Adipocyte (in vitro differentiated cells): Measurements from ENCODE around the gene ANKRD12.
"Not testable (repeated sequence)": the region's sequence is repeated elsewhere in the genome, so short reads cannot be mapped to it uniquely, and the experiment has no call there.

ENCODE experiments used
- DNase-seq: peaks from one replicate; pipeline ENCODE4 v3.0.0-alpha.2; 2015; ENCODE audit warnings: low read depth
- H3K27me3 ChIP-seq: replicated peaks from 2 replicates; pipeline ENCODE4 v1.7.0; 2013; ENCODE audit warnings: mild to moderate bottlenecking, low read length, moderate library complexity; ENCODE audit not compliant: control insufficient read depth, insufficient read depth
- H3K36me3 ChIP-seq: 2 replicates; pipeline ENCODE4 v1.7.0; 2013; ENCODE audit warnings: low read length, mild to moderate bottlenecking, moderate library complexity; ENCODE audit not compliant: control insufficient read depth, insufficient read depth, severe bottlenecking
- H3K4me1 ChIP-seq: 2 replicates; pipeline ENCODE4 v1.7.0; 2013; ENCODE audit warnings: mild to moderate bottlenecking, low read length, moderate library complexity; ENCODE audit not compliant: control insufficient read depth, insufficient read depth
- H3K4me3 ChIP-seq: 2 replicates; pipeline ENCODE4 v1.7.0; 2013; ENCODE audit warnings: mild to moderate bottlenecking, low read length, moderate library complexity
- H3K9ac ChIP-seq: 2 replicates; pipeline ENCODE4 v1.7.0; 2013; ENCODE audit warnings: mild to moderate bottlenecking, low read length, moderate library complexity
- H3K9me3 ChIP-seq: 2 replicates; pipeline ENCODE4 v1.7.0; 2013; ENCODE audit warnings: mild to moderate bottlenecking, low read length, moderate library complexity; ENCODE audit not compliant: control insufficient read depth

The ANKRD12 gene

GRCh38 chr18:9148203-9148552, 11.6 kb downstream of the ANKRD12 start:
- Histone ChIP-seq H3K4me1 (peaks cover 44% of the 10 kb centered on the region), H3K36me3 (no peaks in the 10 kb centered on the region), H3K27me3 (no peaks in the 10 kb centered on the region), H3K9ac (no peak overlapping the region), H3K4me3 (no peak overlapping the region), H3K9me3 (no peaks in the 10 kb centered on the region)
- DNase-seq, result no peak

DNA sequence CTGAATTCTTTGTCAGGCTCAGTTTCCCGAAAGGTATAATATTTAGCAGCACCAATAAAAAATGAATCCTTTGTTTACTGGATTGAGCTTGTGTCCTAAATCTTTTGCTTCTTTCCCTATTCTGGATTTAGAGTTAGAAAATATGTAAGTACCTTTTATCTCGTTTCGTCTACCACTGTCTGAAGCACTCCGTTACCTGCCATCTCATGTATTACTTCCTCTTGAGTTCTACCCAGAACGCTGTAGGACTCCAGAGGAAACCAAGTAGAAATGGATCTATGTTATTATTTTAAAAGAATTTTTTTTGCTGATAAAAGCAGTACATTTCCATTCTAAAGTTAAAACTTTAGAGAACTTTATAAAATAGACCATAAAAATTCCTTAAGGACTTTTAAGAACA, 13.5 kb downstream of the ANKRD12 start:
- H3K9me3 ChIP-seq, result no peaks in the 10 kb centered on the region
- H3K4me1 ChIP-seq, result peaks cover 55% of the 10 kb centered on the region
- H3K4me3 ChIP-seq, result no peak overlapping the region
- no peak overlapping the region for H3K9ac ChIP-seq
- H3K36me3 ChIP-seq, result no peaks in the 10 kb centered on the region
- DNase-seq, result no peak
- no peaks in the 10 kb centered on the region for H3K27me3 ChIP-seq

DNA sequence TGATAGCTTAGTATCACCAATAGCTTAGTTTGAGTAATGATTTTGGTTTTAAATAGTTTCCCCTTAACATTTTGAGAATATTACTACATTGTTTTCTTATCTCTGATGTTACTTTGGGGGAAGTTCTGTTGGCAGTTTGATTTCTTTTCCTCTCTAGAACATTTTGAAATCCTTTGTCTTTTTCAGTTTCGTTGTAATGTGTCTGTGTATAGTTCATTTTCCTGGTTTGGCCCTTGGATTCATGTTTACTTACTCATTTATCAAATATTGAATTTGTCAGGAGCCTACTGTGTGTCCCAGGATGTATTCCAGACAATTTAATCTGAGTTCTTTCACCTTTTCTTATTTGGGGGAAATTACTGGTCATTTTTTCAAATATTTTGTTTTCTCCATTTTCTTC, 16.7 kb downstream of the ANKRD12 start:
- DNase-seq, result no peak
- Histone ChIP-seq H3K9ac (no peak overlapping the region), H3K9me3 (no peaks in the 10 kb centered on the region), H3K27me3 (no peaks in the 10 kb centered on the region), H3K4me3 (no peak overlapping the region), H3K4me1 (peaks cover 24% of the 10 kb centered on the region), H3K36me3 (no peaks in the 10 kb centered on the region)

- no peak overlapping the region for H3K9ac ChIP-seq
- peaks cover 18% of the 10 kb centered on the region for H3K4me1 ChIP-seq
- no peak overlapping the region for H3K4me3 ChIP-seq
- no peaks in the 10 kb centered on the region for H3K36me3 ChIP-seq
- no peaks in the 10 kb centered on the region for H3K9me3 ChIP-seq
- no peaks in the 10 kb centered on the region for H3K27me3 ChIP-seq
- no peak for DNase-seq
Measured at GRCh38 chr18:9156604-9157249, 20.1 kb downstream of the ANKRD12 start.

DNA sequence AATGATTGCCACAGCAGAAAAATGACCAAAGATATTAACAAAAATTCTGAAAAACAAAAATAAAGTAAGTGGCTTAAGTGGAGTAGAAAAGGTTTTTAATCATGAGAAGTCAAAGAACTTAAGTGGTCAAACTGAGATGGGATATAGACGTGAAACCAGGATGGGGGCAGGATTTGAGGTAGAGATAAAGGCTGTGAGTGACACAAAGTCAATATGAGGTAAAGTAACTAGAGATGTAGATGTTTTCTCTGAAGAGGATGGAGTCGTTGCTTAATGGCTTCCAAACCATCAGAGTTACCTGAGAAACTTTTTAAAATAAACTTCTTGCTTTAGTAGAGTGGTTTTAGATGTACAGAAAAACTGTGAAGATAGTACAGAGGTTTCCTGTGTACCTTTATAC, 21.2 kb downstream of the ANKRD12 start:
- Histone ChIP-seq H3K27me3 (no peaks in the 10 kb centered on the region), H3K9ac (no peak overlapping the region), H3K4me1 (peaks cover 16% of the 10 kb centered on the region), H3K36me3 (no peaks in the 10 kb centered on the region), H3K4me3 (no peak overlapping the region), H3K9me3 (no peaks in the 10 kb centered on the region)
- no peak for DNase-seq

DNA sequence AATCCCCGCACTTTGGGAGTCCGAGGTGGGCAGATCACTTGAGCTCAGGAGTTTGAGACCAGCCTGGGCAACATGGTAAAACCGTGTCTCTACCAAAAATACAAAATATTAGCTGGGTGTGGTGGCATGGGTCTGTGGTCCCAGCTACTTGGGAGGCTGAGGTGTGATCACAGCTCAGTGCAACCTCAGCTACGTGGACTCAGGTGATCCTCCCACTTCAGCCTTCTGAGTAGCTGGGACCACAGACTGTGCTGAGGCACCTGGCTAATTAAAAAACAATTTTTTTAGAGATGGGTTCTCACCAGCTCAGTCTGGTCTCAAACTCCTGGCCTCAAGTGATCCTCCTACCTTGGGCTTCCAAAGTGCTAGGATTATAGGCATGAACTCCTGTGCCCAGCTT, 23.4 kb downstream of the ANKRD12 start:
- no peaks in the 10 kb centered on the region for H3K36me3 ChIP-seq
- H3K9ac ChIP-seq, result no peak overlapping the region
- H3K4me3 ChIP-seq, result no peak overlapping the region
- DNase-seq, result no peak
- no peaks in the 10 kb centered on the region for H3K4me1 ChIP-seq
- peaks cover 2% of the 10 kb centered on the region for H3K9me3 ChIP-seq
- no peaks in the 10 kb centered on the region for H3K27me3 ChIP-seq

- H3K27me3 ChIP-seq, DNase-seq, H3K36me3 ChIP-seq, H3K9ac ChIP-seq, H3K4me3 ChIP-seq, H3K4me1 ChIP-seq, H3K9me3 ChIP-seq: not testable (repeated sequence)
Measured at GRCh38 chr18:9162663-9163062, 26.1 kb downstream of the ANKRD12 start.

DNA sequence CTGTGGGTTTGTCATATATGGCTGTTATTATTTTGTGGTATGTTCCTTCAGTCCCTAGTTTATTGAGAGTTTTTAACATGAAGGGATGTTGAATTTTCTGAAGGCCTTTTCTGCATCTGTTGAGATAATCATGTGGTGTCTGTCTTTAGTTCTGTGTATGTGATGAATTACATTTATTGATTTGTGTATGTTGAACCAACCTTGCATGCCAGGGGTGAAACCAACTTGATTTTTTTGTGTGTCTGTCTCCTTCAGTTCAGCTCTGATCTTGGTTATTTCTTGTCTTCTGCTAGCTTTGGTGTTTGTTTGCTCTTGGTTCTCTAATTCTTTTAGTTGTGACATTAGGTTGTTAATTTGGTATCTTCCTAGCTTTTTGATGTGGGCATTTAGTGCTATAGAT, 27.6 kb downstream of the ANKRD12 start:
- not testable (repeated sequence) for DNase-seq, H3K9ac ChIP-seq, H3K4me3 ChIP-seq, H3K36me3 ChIP-seq, H3K27me3 ChIP-seq, H3K9me3 ChIP-seq, H3K4me1 ChIP-seq

- not testable (repeated sequence) for H3K9ac ChIP-seq, H3K4me1 ChIP-seq, H3K36me3 ChIP-seq, H3K4me3 ChIP-seq, H3K9me3 ChIP-seq, H3K27me3 ChIP-seq, DNase-seq
Measured at GRCh38 chr18:9165883-9166282, 29.3 kb downstream of the ANKRD12 start.

GRCh38 chr18:9169515-9169914, 32.9 kb downstream of the ANKRD12 start:
- not testable (repeated sequence) for H3K9me3 ChIP-seq, H3K9ac ChIP-seq, H3K4me1 ChIP-seq

DNA sequence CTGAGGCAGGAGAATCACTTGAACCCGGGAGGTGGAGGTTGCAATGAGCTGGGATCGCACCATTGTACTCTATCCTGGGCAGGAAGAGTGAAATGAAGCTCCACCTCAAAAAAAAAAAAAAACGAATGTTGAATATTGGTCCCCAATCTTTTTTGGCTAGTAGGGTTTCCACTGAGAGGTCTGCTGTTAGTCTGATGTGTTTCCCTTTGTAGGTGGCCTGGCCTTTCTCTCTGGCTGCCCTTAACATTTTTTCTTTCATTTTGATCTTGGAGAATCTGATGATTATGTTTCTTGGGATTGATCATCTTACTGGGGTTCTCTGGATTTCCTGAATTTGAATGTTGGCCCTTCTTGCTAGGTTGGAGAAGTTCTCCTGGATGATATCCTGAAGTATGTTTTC, 35.3 kb downstream of the ANKRD12 start:
- H3K36me3 ChIP-seq, H3K4me3 ChIP-seq, DNase-seq, H3K27me3 ChIP-seq, H3K9me3 ChIP-seq, H3K9ac ChIP-seq: not testable (repeated sequence)
- H3K4me1 ChIP-seq, result peaks cover 12% of the 10 kb centered on the region

More at GRCh38 chr18:9169515-9169914, 32.9 kb downstream of the ANKRD12 start:
- DNase-seq, H3K36me3 ChIP-seq, H3K4me3 ChIP-seq, H3K27me3 ChIP-seq: not testable (repeated sequence)

DNA sequence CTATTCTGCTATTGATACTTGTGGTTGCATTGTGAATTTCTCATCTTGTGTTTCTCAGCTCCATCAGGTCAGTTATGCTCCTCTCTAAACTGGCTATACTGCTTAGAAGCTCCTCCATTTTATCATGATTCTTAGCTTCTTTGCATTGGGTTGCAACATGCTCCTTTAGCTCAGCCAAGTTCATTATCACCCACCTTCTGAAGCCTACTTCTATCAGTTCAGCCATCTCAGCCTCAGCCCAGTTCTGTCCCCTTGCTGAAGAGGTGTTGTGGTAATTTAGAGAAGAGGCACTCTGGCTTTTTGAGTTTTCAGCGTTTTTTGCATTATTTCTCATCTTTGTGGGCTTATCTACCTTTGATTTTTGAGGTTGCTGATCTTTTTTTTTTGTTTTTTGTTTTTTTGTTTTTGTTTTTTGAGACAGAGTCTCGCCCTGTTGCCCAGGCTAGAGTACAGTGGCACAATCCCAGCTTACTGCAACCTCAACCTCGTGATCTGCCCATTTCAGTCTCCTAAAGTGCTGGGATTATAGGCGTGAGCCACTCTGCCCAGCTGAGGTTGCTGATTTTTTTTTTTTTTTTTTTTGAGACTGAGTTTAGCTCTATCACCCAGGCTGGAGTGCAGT, 36.0 kb downstream of the ANKRD12 start:
- Histone ChIP-seq H3K27me3 (no peaks in the 10 kb centered on the region), H3K9me3 (no peaks in the 10 kb centered on the region), H3K9ac (no peak overlapping the region), H3K36me3 (no peaks in the 10 kb centered on the region), H3K4me3 (no peak overlapping the region), H3K4me1 (peaks cover 19% of the 10 kb centered on the region)
- DNase-seq, result no peak
